22Rv1 (cell line): ENCODE results near the gene HMG20B.

Source experiments
- ZFX ChIP-seq: fragments of 450-650 bp; IDR thresholded peaks from 2 replicates; pipeline ENCODE4 v1.6.1; 2017; ENCODE audit warnings: antibody characterized with exemption, borderline replicate concordance
- TF ChIP-seq, protein P1 (sequence below): fragments of 450-650 bp; IDR thresholded peaks from 2 replicates; pipeline ENCODE4 v1.5.1; 2017; ENCODE audit warnings: mild to moderate bottlenecking

DNA sequence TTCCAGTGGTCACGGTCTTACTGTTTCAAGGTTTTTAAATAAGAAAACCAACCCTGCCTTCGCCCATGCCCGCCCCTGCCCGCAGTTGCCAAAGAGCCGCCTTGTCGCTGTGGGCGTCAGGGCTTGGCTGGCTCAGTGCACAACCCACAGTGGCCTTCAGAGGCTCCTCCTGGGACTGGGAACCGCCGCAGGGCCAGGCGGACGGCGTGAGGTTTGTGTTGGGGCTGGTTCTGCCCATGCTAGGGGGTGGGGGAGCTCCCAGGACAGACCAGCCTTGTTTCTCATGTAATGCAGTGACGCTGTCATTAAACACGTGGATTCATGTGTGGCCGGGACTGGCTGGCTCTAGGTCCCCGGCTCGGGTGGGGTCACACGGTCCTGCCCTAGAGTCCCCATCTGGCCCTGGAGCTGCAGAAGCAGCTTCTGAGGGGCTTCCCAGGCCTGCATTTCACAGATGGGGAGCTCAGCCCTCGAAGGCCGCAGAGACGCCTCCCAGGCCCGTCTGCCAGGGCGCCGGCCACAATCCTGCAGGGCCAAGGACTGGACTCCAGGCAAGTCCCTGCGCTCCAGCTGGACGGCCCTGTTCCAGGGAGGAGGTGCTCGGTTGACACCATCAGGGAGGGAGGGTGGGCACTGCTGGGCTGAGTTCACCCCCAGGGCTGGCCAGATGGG is 36.2 kb upstream of the HMG20B start:
- TF ChIP-seq, protein P1, sequence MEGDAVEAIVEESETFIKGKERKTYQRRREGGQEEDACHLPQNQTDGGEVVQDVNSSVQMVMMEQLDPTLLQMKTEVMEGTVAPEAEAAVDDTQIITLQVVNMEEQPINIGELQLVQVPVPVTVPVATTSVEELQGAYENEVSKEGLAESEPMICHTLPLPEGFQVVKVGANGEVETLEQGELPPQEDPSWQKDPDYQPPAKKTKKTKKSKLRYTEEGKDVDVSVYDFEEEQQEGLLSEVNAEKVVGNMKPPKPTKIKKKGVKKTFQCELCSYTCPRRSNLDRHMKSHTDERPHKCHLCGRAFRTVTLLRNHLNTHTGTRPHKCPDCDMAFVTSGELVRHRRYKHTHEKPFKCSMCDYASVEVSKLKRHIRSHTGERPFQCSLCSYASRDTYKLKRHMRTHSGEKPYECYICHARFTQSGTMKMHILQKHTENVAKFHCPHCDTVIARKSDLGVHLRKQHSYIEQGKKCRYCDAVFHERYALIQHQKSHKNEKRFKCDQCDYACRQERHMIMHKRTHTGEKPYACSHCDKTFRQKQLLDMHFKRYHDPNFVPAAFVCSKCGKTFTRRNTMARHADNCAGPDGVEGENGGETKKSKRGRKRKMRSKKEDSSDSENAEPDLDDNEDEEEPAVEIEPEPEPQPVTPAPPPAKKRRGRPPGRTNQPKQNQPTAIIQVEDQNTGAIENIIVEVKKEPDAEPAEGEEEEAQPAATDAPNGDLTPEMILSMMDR, result no peak
- no peak for TF ChIP-seq ZFX
